Mucosa of descending colon (tissue), 3 donors: Measurements from ENCODE around the gene KLHL25. TPM values are rescaled to one million over a fixed set of nuclear protein-coding genes. Genes with fewer than 3 reads are reported as not detected.
A peak's percentile ranks its signal among the peaks of the same experiment; 100 is the strongest.

ENCODE experiments used
- ATAC-seq: fragments of 200-7000 bp; cut with Tn5 transposase; one replicate; pipeline ENCODE4 v1.9.1; 2020; ENCODE audit warnings: mild to moderate bottlenecking, moderate library complexity
- DNase-seq, 3 donors: peaks; one replicate each; pipeline ENCODE4 v3.0.0-alpha.2; 2020
- H3K36me3 ChIP-seq: fragments of 200-600 bp; one replicate; pipeline ENCODE4 v1.8.0; 2021; ENCODE audit warnings: low read depth, mild to moderate bottlenecking
- H3K4me1 ChIP-seq: fragments of 200-600 bp; one replicate; pipeline ENCODE4 v1.8.0; 2021; ENCODE audit warnings: low read depth, mild to moderate bottlenecking
- H3K4me3 ChIP-seq: fragments of 200-600 bp; one replicate; pipeline ENCODE4 v1.8.0; 2021; ENCODE audit warnings: mild to moderate bottlenecking
- H3K9me3 ChIP-seq: fragments of 200-600 bp; one replicate; pipeline ENCODE4 v1.8.0; 2021; ENCODE audit warnings: mild to moderate bottlenecking
- intact Hi-C, 2 donors: fragments of 100-400 bp; cut with DNase I in 1 of 2; cut with micrococcal nuclease in 1 of 2; formaldehyde crosslinking; loops; one replicate each; pipeline versions ENCODE4 v1.11.0 to v1.11.1; 2022; cut with DNase I, micrococcal nuclease
- total RNA-seq, 3 donors: library from RNA; stranded (reverse); fragmentation: NEBNext Ultra II Directional in 2 of 3; extraction: Animal tissue kit (Norgen Biotek cat#: 25700) in 2 of 3; gene quantifications; one replicate each; pipeline versions ENCODE4 v1.2.1 to v1.2.4, GENCODE V29; 2021 to 2023
- TF ChIP-seq, protein P1 (sequence below): fragments of 200-600 bp; IDR thresholded peaks from one replicate; pipeline ENCODE4 v1.8.0; 2022; ENCODE audit warnings: antibody characterized with exemption, mild to moderate bottlenecking
- donor health status: DM: no; HTN: no; CAD: no; lungs with moderate emphysema.
- donor health status: DM: no; HTN: no; CAD: no.
- donor health status: DM: no; HTN: yes; CAD: no.

Gene KLHL25
- total RNA-seq, 3 donors from 2014 or later: 7.4 to 8.8 (median 7.7) TPM

DNA sequence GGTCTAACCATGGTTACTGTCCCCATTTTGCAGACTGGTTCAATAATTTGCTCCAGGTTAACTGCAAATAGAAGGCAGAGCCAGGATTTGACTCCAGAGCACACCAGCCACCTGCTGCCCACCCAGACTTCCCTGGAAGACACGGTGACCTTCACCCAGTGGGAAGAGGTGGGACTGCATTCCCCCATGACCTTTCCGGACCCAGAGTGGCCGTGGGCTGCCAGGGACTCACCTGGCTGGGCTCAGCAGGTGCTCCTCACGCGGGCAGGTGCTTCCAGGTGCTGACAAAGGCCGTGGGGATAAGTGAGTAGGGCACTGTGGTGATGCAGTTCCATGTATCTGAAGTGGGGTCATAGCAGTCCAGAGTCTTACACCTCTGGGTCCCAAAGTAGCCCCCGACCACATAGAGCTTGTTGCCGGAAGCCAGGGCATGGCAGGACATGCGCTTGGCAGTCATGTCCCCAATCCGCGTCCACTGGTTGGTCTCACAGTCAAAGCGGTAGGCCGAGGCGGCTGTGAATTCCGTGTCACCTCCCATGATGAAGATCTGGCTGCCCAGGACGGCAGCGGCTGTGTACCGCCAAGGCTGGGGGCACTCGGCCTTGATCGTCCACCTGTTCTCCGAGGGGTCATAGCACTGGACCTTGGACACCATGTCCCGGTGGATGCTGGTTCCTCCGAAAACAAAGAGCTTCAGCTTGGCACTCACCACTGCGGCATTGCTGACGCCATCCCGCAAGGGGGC is 26.8 kb downstream of the KLHL25 start:
- Histone ChIP-seq H3K4me3 (no peak overlapping the region), H3K36me3 (no peaks in the 10 kb centered on the region), H3K4me1 (peaks cover 11% of the 10 kb centered on the region), H3K9me3 (no peaks in the 10 kb centered on the region)
- DNase-seq (no peak), ATAC-seq (no peak)
- TF ChIP-seq, protein P1, sequence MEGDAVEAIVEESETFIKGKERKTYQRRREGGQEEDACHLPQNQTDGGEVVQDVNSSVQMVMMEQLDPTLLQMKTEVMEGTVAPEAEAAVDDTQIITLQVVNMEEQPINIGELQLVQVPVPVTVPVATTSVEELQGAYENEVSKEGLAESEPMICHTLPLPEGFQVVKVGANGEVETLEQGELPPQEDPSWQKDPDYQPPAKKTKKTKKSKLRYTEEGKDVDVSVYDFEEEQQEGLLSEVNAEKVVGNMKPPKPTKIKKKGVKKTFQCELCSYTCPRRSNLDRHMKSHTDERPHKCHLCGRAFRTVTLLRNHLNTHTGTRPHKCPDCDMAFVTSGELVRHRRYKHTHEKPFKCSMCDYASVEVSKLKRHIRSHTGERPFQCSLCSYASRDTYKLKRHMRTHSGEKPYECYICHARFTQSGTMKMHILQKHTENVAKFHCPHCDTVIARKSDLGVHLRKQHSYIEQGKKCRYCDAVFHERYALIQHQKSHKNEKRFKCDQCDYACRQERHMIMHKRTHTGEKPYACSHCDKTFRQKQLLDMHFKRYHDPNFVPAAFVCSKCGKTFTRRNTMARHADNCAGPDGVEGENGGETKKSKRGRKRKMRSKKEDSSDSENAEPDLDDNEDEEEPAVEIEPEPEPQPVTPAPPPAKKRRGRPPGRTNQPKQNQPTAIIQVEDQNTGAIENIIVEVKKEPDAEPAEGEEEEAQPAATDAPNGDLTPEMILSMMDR: no peak
- intact Hi-C loops: no loop called here

- H3K4me1 ChIP-seq: no peaks in the 10 kb centered on the region
- no peaks in the 10 kb centered on the region for H3K9me3 ChIP-seq
- TF ChIP-seq, protein P1: no peak
- no peaks in the 10 kb centered on the region for H3K36me3 ChIP-seq
- ATAC-seq (no peak), DNase-seq (no peak)
- H3K4me3 ChIP-seq: no peak overlapping the region
- intact Hi-C loops: no loop called here
Observed at GRCh38 chr15:85766001-85766831, 28.5 kb downstream of the KLHL25 start.

DNA sequence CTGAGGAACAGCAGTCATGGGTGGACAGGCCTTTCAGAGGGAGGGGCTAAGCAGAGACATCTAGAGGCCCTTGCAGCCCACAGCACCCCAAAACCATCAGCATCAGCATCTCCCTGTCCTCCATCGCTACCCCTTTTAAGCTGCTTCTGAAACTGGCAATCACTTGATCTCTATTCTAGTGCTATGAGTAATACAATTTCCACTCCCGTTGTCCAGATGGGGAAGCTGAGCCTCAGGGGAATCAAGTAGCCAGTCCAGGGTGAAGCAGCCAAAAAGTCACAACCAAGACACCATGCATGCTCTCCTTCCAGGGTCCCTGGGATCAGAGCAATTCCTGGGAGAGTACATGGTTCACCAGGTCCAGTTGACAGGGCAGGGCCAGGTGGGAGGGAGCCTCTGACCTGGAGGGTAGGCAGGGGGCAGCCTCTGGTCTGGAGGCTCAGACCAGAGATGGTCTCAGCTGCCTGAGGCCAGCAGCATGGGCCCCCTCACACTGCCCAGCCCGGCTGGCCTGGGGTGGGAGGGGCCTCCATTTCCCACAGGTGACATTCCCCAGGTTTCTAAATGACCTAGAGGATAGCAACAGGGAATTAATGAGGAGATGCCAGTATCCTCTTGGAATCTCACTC is 30.0 kb downstream of the KLHL25 start:
- no peak for DNase-seq
- TF ChIP-seq, protein P1: no peak
- no peak overlapping the region for H3K4me3 ChIP-seq
- intact Hi-C loops: no loop called here
- no peaks in the 10 kb centered on the region for H3K4me1 ChIP-seq
- no peaks in the 10 kb centered on the region for H3K9me3 ChIP-seq
- no peaks in the 10 kb centered on the region for H3K36me3 ChIP-seq
- ATAC-seq: no peak

DNA sequence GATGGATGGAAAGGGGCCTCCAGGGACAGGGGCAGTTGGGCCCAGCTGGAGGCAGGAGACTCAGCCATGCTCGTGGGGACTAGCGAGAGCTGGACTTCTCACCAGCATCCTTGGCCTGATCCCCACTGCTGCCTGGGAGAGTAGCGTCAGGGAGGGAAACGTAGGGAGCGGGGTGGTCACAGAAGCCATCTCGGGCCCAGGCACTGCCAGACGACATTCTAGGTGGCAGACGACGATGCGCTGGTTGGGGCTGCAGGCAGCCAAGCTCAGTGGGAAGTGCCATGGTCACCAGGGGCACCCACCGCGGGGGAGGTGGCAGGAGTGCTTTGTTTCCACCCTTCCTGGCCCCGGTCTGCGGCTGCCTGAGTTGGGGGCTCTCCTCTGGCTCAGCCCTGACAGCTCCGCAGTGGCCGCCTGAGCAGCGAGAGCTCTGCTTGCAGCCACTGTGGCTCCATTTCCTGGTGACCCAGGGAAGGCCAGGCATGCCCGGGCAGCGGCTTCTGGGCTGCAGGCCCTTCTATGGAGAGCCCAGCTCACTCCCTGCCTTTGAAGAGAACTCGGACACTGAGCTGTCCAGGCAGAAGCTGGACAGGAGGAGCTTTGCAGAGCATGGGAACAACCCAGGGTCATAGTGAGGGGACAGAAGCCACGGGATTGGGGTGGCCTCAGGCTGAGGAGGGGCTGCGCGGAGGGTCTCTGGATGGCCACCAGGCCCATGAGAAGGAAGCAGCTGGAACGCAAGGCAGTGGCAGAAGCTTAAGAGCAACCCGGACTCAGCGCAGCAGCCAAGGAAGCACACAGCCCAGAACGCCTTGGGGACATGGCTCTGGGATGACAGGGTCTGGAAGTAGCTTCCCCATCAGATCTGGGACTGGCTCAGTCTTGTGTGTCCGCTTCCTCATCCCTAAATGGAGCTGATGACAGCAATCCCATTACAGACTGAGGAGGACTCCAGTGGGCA is 30.8 kb downstream of the KLHL25 start:
- H3K9me3 ChIP-seq: no peaks in the 10 kb centered on the region
- H3K4me3 ChIP-seq: no peak overlapping the region
- DNase-seq (peak in 1 of 3 donors; percentile 6), ATAC-seq (no peak)
- TF ChIP-seq, protein P1: no peak
- H3K36me3 ChIP-seq: no peaks in the 10 kb centered on the region
- no peaks in the 10 kb centered on the region for H3K4me1 ChIP-seq
- intact Hi-C loops: no loop called here

DNA sequence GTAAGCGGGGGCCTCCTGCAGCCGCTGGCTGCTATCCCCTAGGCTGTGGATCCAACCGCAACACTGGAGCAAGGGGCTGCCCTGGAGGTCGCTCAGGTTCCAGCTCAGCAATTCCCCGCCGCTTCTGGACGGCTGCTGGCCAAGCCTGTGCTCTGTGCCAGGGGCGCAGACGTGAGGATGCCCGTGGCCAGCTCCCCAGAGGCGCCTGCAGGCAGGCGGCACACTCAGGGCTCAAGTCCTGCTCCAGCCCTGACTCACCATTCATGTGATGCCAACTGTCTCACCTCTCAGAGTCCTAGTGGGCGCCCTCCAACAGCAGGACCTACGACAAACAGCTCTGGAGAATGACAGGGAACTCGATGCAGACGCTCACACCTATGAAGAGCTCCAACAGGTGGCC is 31.6 kb downstream of the KLHL25 start:
- intact Hi-C loops: no loop called here
- no peaks in the 10 kb centered on the region for H3K4me1 ChIP-seq
- no peak for DNase-seq
- H3K4me3 ChIP-seq: no peak overlapping the region
- no peak for ATAC-seq
- no peaks in the 10 kb centered on the region for H3K36me3 ChIP-seq
- H3K9me3 ChIP-seq: no peaks in the 10 kb centered on the region
- TF ChIP-seq, protein P1: no peak
